A673 (cell line): ENCODE results near the gene NPW. TPM values are rescaled to one million over a fixed set of nuclear protein-coding genes. Genes with fewer than 3 reads are reported as not detected.
A peak's percentile ranks its signal among the peaks of the same experiment; 100 is the strongest.

Source experiments
- BruUV-seq: library from RNA; stranded (reverse); fragments of 400-500 nt; replicated peaks from 2 replicates; lab custom pipeline; 2021; lab: Mats Ljungman, UMichigan
- CTCF ChIA-PET: fragments of 300-600 bp; sonication (Branson Sonifier 250); formaldehyde crosslinking; loops from one replicate; lab custom pipeline; 2022; ENCODE audit warnings: antibody characterized with exemption; lab: Charles Lee
- POLR2A ChIA-PET: fragments of 300-600 bp; sonication (Branson Sonifier 250); formaldehyde crosslinking; loops from one replicate; lab custom pipeline; 2022; ENCODE audit warnings: antibody characterized with exemption; ENCODE audit not compliant: low non-redundant PET; lab: Charles Lee
- DNase-seq: peaks from one replicate; pipeline ENCODE4 v3.0.0-alpha.2; 2015; ENCODE audit warnings: low spot score
- H3K27ac ChIP-seq: fragments of 200-600 bp; sonication (generic); 2 replicates; pipeline ENCODE4 v1.5.1; 2016; ENCODE audit warnings: mixed run types, low read depth, mild to moderate bottlenecking, mixed read lengths, antibody characterized with exemption, low read length; ENCODE audit not compliant: poor library complexity, severe bottlenecking
- H3K27me3 ChIP-seq: fragments of 200-600 bp; sonication (generic); replicated peaks from 2 replicates; pipeline ENCODE4 v1.6.1; 2017; ENCODE audit warnings: mixed run types, low read depth, mild to moderate bottlenecking, mixed read lengths, antibody characterized with exemption, low read length; ENCODE audit not compliant: insufficient read depth, poor library complexity
- H3K36me3 ChIP-seq: fragments of 200-600 bp; sonication (generic); 2 replicates; pipeline ENCODE4 v1.6.1; 2016; ENCODE audit warnings: mixed run types, mild to moderate bottlenecking, mixed read lengths, antibody characterized with exemption, low read length; ENCODE audit not compliant: insufficient read depth, poor library complexity, severe bottlenecking
- H3K4me1 ChIP-seq: fragments of 200-600 bp; sonication (generic); 2 replicates; pipeline ENCODE4 v1.6.1; 2017; ENCODE audit warnings: mixed run types, mild to moderate bottlenecking, mixed read lengths, antibody characterized with exemption, low read length; ENCODE audit not compliant: insufficient read depth, poor library complexity, severe bottlenecking
- H3K4me3 ChIP-seq: fragments of 200-600 bp; sonication (generic); 2 replicates; pipeline ENCODE4 v1.5.1; 2016; ENCODE audit warnings: low read depth, mixed run types, mild to moderate bottlenecking, mixed read lengths, low read length; ENCODE audit not compliant: poor library complexity, severe bottlenecking
- H3K9me3 ChIP-seq: fragments of 200-600 bp; sonication (generic); 2 replicates; pipeline ENCODE4 v1.6.1; 2016; ENCODE audit warnings: mixed run types, low read depth, mild to moderate bottlenecking, mixed read lengths, antibody characterized with exemption, low read length; ENCODE audit not compliant: poor library complexity, severe bottlenecking
- EZH2 ChIP-seq: fragments of 200-600 bp; sonication (generic); IDR thresholded peaks from 2 replicates; pipeline ENCODE4 v1.6.1; 2017; ENCODE audit warnings: borderline replicate concordance, low read depth, mild to moderate bottlenecking, mixed read lengths, antibody characterized with exemption, low read length; ENCODE audit not compliant: poor library complexity, severe bottlenecking
- intact Hi-C: fragments of 100-400 bp; cut with micrococcal nuclease; formaldehyde crosslinking; loops from one replicate; pipeline ENCODE4 v1.10.0; 2022; ENCODE audit not compliant: unreplicated experiment
- total RNA-seq: library from RNA; stranded (reverse); gene quantifications from 2 replicates; pipeline ENCODE4 v1.2.3, GENCODE V29; 2021
- TF ChIP-seq, protein P1 (sequence below): fragments of 300-800, 200-600 bp; sonication (generic); conservative IDR thresholded peaks from 2 replicates; pipeline ENCODE4 v1.5.1; 2017; ENCODE audit warnings: low read depth, mild to moderate bottlenecking, antibody characterized with exemption, low read length, moderate library complexity, mixed read lengths

Gene NPW
- total RNA-seq, 1 experiment from 2014 or later = 96.5 TPM

DNA sequence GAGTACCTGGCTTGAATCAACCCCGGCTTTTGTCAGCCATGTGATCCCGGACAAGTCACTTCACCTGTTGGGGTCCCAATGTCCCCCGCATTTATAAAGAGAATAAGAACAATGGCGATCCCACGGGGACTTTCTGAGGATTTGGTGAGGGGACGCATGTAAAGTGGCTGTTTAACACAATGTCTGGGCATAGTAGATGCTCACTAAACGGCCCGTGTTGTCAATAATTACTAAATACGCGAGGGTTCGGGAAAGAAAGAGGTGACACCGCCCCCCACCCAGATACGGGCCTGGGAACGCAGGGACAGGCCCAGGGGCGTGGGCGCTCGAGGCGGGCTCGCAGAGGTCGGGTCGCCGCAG is 28.0 kb upstream of the NPW start:
- Histone ChIP-seq H3K27me3 (peaks cover 17% of the 10 kb centered on the region), H3K4me1 (peaks cover 6% of the 10 kb centered on the region), H3K36me3 (no peaks in the 10 kb centered on the region), H3K4me3 (no peak overlapping the region), H3K27ac (no peak overlapping the region), H3K9me3 (no peaks in the 10 kb centered on the region)
- intact Hi-C loops = no loop called here
- no peak for DNase-seq
- no TSS peak for BruUV-seq
- POLR2A ChIA-PET = interaction anchor here (1.0 kb wide), 1 partner anchor 27 kb away, joined by 3 read pairs; the partner anchor contains the start of gene RPS2
- TF ChIP-seq EZH2 = no peak
- TF ChIP-seq, protein P1, sequence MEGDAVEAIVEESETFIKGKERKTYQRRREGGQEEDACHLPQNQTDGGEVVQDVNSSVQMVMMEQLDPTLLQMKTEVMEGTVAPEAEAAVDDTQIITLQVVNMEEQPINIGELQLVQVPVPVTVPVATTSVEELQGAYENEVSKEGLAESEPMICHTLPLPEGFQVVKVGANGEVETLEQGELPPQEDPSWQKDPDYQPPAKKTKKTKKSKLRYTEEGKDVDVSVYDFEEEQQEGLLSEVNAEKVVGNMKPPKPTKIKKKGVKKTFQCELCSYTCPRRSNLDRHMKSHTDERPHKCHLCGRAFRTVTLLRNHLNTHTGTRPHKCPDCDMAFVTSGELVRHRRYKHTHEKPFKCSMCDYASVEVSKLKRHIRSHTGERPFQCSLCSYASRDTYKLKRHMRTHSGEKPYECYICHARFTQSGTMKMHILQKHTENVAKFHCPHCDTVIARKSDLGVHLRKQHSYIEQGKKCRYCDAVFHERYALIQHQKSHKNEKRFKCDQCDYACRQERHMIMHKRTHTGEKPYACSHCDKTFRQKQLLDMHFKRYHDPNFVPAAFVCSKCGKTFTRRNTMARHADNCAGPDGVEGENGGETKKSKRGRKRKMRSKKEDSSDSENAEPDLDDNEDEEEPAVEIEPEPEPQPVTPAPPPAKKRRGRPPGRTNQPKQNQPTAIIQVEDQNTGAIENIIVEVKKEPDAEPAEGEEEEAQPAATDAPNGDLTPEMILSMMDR = no peak
- CTCF ChIA-PET = interaction anchor here (0.6 kb wide), 1 partner anchor 149 kb away, joined by 8 read pairs; no protein-coding TSS in a partner anchor

DNA sequence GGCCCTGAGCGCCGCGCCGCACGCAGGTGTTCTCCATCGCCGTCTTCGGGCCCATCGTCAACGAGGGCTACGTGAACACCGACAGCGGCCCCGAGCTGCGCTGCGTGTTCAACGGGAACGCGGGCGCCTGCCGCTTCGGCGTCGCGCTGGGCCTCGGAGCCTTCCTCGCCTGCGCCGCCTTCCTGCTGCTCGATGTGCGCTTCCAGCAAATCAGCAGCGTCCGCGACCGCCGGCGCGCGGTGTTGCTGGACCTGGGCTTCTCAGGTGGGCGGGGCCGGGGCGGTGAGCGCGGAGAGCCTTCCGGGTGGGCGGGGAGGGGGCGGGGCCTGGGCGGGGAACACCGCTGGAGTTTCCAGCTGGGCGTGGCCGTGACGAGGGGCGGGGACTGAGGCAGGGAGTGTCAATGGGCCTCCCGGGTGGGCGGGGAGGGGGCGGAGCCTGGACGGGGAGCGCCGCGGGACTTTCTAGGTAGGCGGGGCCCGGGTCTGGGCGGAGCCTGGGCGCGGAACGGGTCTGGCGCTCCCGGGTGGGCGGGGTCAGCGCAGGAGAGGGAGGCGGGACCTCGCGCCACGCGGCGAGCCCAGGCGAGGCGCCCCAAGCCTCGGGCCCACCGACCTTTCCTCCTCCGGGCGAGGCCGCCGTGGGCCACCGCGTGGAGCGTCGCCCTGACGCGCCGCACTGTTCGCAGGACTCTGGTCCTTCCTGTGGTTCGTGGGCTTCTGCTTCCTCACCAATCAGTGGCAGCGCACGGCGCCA is 27.5 kb upstream of the NPW start:
- BruUV-seq = no TSS peak
- H3K9me3 ChIP-seq = no peaks in the 10 kb centered on the region
- ChIA-PET POLR2A (interaction anchor here (1.0 kb wide), 1 partner anchor 27 kb away, joined by 3 read pairs; the partner anchor contains the start of gene RPS2), CTCF (interaction anchor here (0.6 kb wide), 1 partner anchor 149 kb away, joined by 8 read pairs; no protein-coding TSS in a partner anchor)
- H3K4me1 ChIP-seq = peaks cover 6% of the 10 kb centered on the region
- H3K36me3 ChIP-seq = peaks cover 5% of the 10 kb centered on the region
- H3K27me3 ChIP-seq = peaks cover 17% of the 10 kb centered on the region
- TF ChIP-seq, protein P1 = no peak
- TF ChIP-seq EZH2 = no peak
- intact Hi-C loops = no loop called here
- no peak overlapping the region for H3K4me3 ChIP-seq
- no peak overlapping the region for H3K27ac ChIP-seq
- DNase-seq = peak; percentile 93

DNA sequence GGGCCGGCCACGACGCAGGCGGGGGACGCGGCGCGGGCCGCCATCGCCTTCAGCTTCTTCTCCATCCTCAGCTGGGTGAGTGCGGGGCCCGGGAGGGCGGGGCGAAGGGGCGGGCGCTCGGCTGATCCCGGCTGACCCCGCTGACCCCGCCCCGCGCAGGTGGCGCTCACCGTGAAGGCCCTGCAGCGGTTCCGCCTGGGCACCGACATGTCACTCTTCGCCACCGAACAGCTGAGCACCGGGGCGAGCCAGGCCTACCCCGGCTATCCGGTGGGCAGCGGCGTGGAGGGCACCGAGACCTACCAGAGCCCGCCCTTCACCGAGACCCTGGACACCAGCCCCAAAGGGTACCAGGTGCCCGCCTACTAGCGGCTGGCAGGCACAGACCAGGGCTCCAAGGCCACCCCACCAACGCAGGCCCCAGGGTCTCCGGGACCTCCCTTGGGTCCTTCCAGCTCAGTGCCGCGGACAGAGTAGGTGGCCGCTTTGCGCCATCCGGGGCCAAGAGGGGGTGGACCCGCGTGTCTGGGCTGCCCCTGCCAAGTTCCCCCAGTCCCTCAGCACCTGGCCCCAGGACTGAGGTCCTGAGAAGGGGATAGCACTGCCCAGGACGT is 26.8 kb upstream of the NPW start:
- peaks cover 11% of the 10 kb centered on the region for H3K36me3 ChIP-seq
- CTCF ChIA-PET = no interaction called here
- POLR2A ChIA-PET = interaction anchor here (1.0 kb wide), 1 partner anchor 28 kb away, joined by 3 read pairs; the partner anchor contains the start of gene RPS2
- peaks cover 6% of the 10 kb centered on the region for H3K4me1 ChIP-seq
- H3K27ac ChIP-seq = no peak overlapping the region
- DNase-seq = no peak
- H3K9me3 ChIP-seq = no peaks in the 10 kb centered on the region
- intact Hi-C loops = no loop called here
- H3K27me3 ChIP-seq = peaks cover 17% of the 10 kb centered on the region
- BruUV-seq = no TSS peak
- TF ChIP-seq EZH2 = no peak
- TF ChIP-seq, protein P1 = no peak
- no peak overlapping the region for H3K4me3 ChIP-seq
